ENCODE results near the gene MAN1A2. TPM values are rescaled to one million over a fixed set of nuclear protein-coding genes. Genes with fewer than 3 reads are reported as not detected.

MAN1A2 gene
- total RNA-seq, 1 donor from 2014 or later: 66.5 TPM

DNA sequence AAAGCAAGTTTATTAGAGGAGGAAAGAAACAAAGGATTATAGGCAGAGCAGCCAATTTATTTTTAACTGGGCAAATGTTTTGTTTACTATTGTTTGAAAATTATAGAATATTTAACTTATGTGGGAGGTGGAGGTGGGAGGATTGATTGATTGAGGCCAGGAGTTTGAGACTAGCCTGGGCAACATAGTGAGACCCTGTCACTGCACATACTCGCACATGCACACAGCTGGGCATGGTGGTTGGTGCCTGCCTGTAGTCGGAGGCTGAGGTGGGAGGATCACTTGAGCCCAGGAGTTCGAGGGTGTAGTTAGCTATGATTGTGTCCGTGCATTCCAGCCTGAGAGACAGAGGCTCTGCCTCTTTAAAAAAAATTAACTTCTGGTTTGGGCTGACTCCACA lies 6.7 kb downstream of the MAN1A2 start:
- TF ChIP-seq, protein P1, sequence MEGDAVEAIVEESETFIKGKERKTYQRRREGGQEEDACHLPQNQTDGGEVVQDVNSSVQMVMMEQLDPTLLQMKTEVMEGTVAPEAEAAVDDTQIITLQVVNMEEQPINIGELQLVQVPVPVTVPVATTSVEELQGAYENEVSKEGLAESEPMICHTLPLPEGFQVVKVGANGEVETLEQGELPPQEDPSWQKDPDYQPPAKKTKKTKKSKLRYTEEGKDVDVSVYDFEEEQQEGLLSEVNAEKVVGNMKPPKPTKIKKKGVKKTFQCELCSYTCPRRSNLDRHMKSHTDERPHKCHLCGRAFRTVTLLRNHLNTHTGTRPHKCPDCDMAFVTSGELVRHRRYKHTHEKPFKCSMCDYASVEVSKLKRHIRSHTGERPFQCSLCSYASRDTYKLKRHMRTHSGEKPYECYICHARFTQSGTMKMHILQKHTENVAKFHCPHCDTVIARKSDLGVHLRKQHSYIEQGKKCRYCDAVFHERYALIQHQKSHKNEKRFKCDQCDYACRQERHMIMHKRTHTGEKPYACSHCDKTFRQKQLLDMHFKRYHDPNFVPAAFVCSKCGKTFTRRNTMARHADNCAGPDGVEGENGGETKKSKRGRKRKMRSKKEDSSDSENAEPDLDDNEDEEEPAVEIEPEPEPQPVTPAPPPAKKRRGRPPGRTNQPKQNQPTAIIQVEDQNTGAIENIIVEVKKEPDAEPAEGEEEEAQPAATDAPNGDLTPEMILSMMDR (IDR thresholded peaks at IDR 0.05; ENCODE audit: unreplicated experiment): no peak
- peaks cover 9% of the 10 kb centered on the region for H3K9me3 Mint-ChIP-seq (ENCODE audit: low read depth)
- H3K27me3 Mint-ChIP-seq: no peaks in the 10 kb centered on the region
- no peak overlapping the region for H3K27ac Mint-ChIP-seq
- H3K4me1 Mint-ChIP-seq (ENCODE audit: low read depth): peaks cover 28% of the 10 kb centered on the region
- no peak overlapping the region for H3K4me3 Mint-ChIP-seq (ENCODE audit: low read depth)
- DNase-seq (ENCODE audit: low spot score, unreplicated experiment): no peak
- H3K36me3 Mint-ChIP-seq (ENCODE audit: insufficient read depth): peaks cover 13% of the 10 kb centered on the region

DNA sequence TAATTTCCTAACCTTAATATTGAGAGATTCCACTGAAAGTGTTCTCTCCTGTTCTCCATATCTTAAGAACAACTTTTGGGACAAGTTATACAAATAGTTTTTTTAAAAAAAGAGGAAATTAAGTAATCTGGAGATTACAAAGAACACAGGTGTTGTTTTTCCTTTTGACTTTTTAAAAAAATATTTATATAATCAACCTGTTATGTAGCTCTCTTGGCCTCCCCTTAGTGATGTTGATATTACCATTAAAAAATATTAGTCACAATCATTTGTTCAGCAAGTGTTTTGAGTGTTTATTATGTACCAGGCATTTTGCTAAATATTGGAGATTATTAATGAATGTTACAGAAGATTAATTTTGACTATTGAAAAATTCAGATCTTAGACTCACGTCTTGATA lies 8.1 kb downstream of the MAN1A2 start:
- no peak for DNase-seq (ENCODE audit: low spot score, unreplicated experiment)
- Mint-ChIP-seq H3K36me3 (ENCODE audit: insufficient read depth) (peaks cover 16% of the 10 kb centered on the region), H3K27me3 (no peaks in the 10 kb centered on the region), H3K4me1 (ENCODE audit: low read depth) (peaks cover 19% of the 10 kb centered on the region), H3K9me3 (ENCODE audit: low read depth) (peaks cover 11% of the 10 kb centered on the region), H3K27ac (no peak overlapping the region), H3K4me3 (ENCODE audit: low read depth) (no peak overlapping the region)
- TF ChIP-seq, protein P1 (IDR thresholded peaks at IDR 0.05; ENCODE audit: unreplicated experiment): no peak

DNA sequence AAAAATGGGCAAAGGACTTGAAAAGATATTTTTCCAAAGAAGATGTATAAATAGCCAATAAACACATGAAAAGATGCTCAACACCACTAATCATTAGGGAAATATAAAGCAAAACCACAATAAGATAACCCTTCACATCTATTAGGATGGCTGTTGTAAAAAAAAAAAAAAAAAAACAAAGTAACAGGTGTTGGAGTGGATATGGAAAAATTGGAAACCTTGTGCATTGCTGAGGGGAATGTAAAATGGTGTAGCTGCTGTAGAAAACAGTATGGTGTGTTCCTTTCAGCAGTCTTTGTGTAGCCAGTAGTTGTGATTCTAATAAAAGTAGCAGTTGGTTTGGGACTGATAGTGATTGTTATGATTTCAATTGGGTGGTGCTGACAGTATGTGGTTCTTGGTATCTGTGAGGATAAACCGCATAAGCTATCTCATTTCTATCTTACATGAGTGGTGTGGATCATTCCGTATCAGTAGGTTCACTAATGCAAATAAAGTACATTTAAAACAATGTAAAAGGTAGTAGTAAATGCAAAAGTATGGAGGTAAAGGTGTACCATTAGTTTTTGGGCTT lies 19.9 kb downstream of the MAN1A2 start:
- no peak overlapping the region for H3K27ac Mint-ChIP-seq
- H3K27me3 Mint-ChIP-seq: no peaks in the 10 kb centered on the region
- peaks cover 19% of the 10 kb centered on the region for H3K4me1 Mint-ChIP-seq (ENCODE audit: low read depth)
- TF ChIP-seq, protein P1 (IDR thresholded peaks at IDR 0.05; ENCODE audit: unreplicated experiment): no peak
- H3K9me3 Mint-ChIP-seq (ENCODE audit: low read depth): peaks cover 14% of the 10 kb centered on the region
- peaks cover 13% of the 10 kb centered on the region for H3K36me3 Mint-ChIP-seq (ENCODE audit: insufficient read depth)
- no peak overlapping the region for H3K4me3 Mint-ChIP-seq (ENCODE audit: low read depth)
- no peak for DNase-seq (ENCODE audit: low spot score, unreplicated experiment)

DNA sequence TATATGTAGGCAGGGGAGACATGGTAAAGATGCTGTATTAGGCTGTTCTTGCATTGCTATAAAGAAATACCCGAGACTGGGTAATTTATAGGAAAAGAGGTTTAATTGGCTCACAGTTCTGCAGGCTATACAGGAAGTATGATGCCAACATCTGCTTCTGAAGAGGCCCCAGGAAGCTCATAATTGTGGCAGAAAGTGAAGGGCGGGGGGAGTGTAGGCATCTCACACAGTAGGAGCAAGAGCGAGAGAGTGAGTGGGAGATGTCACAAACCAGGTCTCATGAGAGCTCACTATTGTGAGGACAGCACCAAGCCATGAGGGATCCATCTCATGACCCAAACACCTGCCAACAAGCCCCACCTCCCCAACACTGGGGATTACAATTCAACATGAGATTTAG lies 21.1 kb downstream of the MAN1A2 start:
- no peaks in the 10 kb centered on the region for H3K27me3 Mint-ChIP-seq
- no peak overlapping the region for H3K4me3 Mint-ChIP-seq (ENCODE audit: low read depth)
- H3K4me1 Mint-ChIP-seq (ENCODE audit: low read depth): peaks cover 23% of the 10 kb centered on the region
- H3K9me3 Mint-ChIP-seq (ENCODE audit: low read depth): peaks cover 10% of the 10 kb centered on the region
- TF ChIP-seq, protein P1 (IDR thresholded peaks at IDR 0.05; ENCODE audit: unreplicated experiment): no peak
- H3K36me3 Mint-ChIP-seq (ENCODE audit: insufficient read depth): peaks cover 8% of the 10 kb centered on the region
- DNase-seq (ENCODE audit: low spot score, unreplicated experiment): no peak
- no peak overlapping the region for H3K27ac Mint-ChIP-seq

DNA sequence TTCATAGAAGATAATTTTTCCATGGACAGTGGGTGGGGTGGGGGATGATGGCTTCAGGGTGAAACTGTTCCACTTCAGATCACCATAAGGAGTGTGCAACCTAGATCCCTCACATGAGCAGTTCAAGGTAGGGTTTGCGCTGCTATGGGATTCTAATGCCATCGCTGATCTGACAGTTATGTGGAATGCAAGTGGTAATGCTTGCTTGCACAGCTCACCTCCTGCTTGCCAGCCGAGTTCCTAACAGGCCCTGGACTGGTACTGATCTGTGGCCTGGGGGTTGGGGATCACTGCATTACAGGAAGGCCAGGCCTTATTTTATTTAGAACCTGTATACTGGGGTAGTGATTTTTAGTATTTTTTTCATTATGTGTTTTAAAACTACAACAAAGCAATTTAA lies 22.0 kb downstream of the MAN1A2 start:
- Mint-ChIP-seq H3K36me3 (ENCODE audit: insufficient read depth) (peaks cover 2% of the 10 kb centered on the region), H3K4me3 (ENCODE audit: low read depth) (no peak overlapping the region)
- TF ChIP-seq, protein P1 (IDR thresholded peaks at IDR 0.05; ENCODE audit: unreplicated experiment): no peak

More for the DNA sequence above, 22.0 kb downstream of the MAN1A2 start:
- H3K4me1 Mint-ChIP-seq (ENCODE audit: low read depth): peaks cover 23% of the 10 kb centered on the region
- peaks cover 4% of the 10 kb centered on the region for H3K9me3 Mint-ChIP-seq (ENCODE audit: low read depth)
- no peaks in the 10 kb centered on the region for H3K27me3 Mint-ChIP-seq
- no peak overlapping the region for H3K27ac Mint-ChIP-seq
- no peak for DNase-seq (ENCODE audit: low spot score, unreplicated experiment)

Measured in progenitor cell of endocrine pancreas (in vitro differentiated cells).